Stimulated activated CD8-positive, alpha-beta memory T cell treated with anti-CD3 and anti-CD28 coated beads, Interleukin-7, amount 100 ng/mL, for 1 hour (primary cell): ENCODE data around the gene MAX.

Experiments used
- DNase-seq, 2 donors: peaks; one replicate each; pipeline ENCODE4 v3.0.0-alpha.2; 2020; ENCODE audit warnings: low read depth in 2 of 2

The MAX gene

GRCh38 chr14:65102441-65103149 is at the start of gene MAX:
TSS of gene MAX (minus strand) at chr14:65102517. CDS start at chr14:65102339, 178 bp downstream.
- peak; percentile 94 to 96 for DNase-seq

GRCh38 chr14:65151609-65151956 is 49.3 kb upstream of the MAX start:
- no peak for DNase-seq

GRCh38 chr14:65150898-65151608 is 48.7 kb upstream of the MAX start:
- no peak for DNase-seq

GRCh38 chr14:65149116-65149515 is 46.8 kb upstream of the MAX start:
- DNase-seq = no peak

- no peak for DNase-seq
These were observed 41.9 kb upstream of the MAX start for GRCh38 chr14:65144170-65144569.

GRCh38 chr14:65142914-65143625 is 40.8 kb upstream of the MAX start:
- no peak for DNase-seq

GRCh38 chr14:65142429-65142828 is 40.1 kb upstream of the MAX start:
- DNase-seq = no peak

- DNase-seq = no peak
These were observed 39.2 kb upstream of the MAX start for GRCh38 chr14:65141523-65141922.

GRCh38 chr14:65137648-65138307 is 35.5 kb upstream of the MAX start:
- no peak for DNase-seq

- DNase-seq = no peak
These were observed 32.6 kb upstream of the MAX start for GRCh38 chr14:65134651-65135579.

- DNase-seq = no peak
These were observed 30.5 kb upstream of the MAX start for GRCh38 chr14:65132855-65133254.

- DNase-seq = no peak
These were observed 29.0 kb upstream of the MAX start for GRCh38 chr14:65131301-65131701.

- no peak for DNase-seq
These were observed 25.8 kb upstream of the MAX start for GRCh38 chr14:65128096-65128495.

GRCh38 chr14:65117769-65118745 is 15.7 kb upstream of the MAX start:
- no peak for DNase-seq

GRCh38 chr14:65115615-65116014 is 13.3 kb upstream of the MAX start:
- no peak for DNase-seq

GRCh38 chr14:65110525-65110924 is 8.2 kb upstream of the MAX start:
- DNase-seq = no peak

GRCh38 chr14:65109357-65109756 is 7.0 kb upstream of the MAX start:
- no peak for DNase-seq

- no peak for DNase-seq
These were observed 4.9 kb upstream of the MAX start for GRCh38 chr14:65107200-65107599.

- DNase-seq = no peak
These were observed 4.4 kb upstream of the MAX start for GRCh38 chr14:65106736-65107135.

GRCh38 chr14:65106316-65106715 is 4.0 kb upstream of the MAX start:
- no peak for DNase-seq
